Activated B cell treated with CpG ODN at 0.5 μM for 24 hours (primary cell): ENCODE results near the gene MAVS. TPM values are rescaled to one million over a fixed set of nuclear protein-coding genes. Genes with fewer than 3 reads are reported as not detected.

Source experiments
- ATAC-seq: fragments of 200-7000 bp; cut with Tn5 transposase; one replicate; pipeline ENCODE4 v1.10.0; 2021; ENCODE audit warnings: low read depth, mild to moderate bottlenecking, moderate library complexity
- CTCF ChIA-PET: fragments of 350-600 bp; sonication (Branson Sonifier 250); formaldehyde crosslinking; loops from one replicate; lab custom pipeline; 2021; ENCODE audit warnings: antibody characterized with exemption; lab: Charles Lee
- POLR2A ChIA-PET: fragments of 350-600 bp; sonication (Branson Sonifier 250); formaldehyde crosslinking; loops from one replicate; lab custom pipeline; 2021; ENCODE audit warnings: antibody characterized with exemption; lab: Charles Lee
- DNase-seq: peaks from one replicate; pipeline ENCODE4 v3.0.0; 2022
- H3K27ac Mint-ChIP-seq: one replicate; pipeline ENCODE4 v1.8.0; 2020; ENCODE audit warnings: mixed read lengths
- H3K27me3 Mint-ChIP-seq: one replicate; pipeline ENCODE4 v1.8.0; 2021; ENCODE audit warnings: mixed read lengths
- H3K36me3 Mint-ChIP-seq: one replicate; pipeline ENCODE4 v1.8.0; 2021; ENCODE audit warnings: low read depth, mixed read lengths
- H3K4me1 Mint-ChIP-seq: one replicate; pipeline ENCODE4 v1.8.0; 2021; ENCODE audit warnings: mixed read lengths
- H3K4me3 Mint-ChIP-seq: one replicate; pipeline ENCODE4 v1.8.0; 2020; ENCODE audit warnings: mild to moderate bottlenecking, mixed read lengths
- H3K9me3 Mint-ChIP-seq: one replicate; pipeline ENCODE4 v1.8.0; 2020; ENCODE audit warnings: mixed read lengths
- CTCF ChIP-seq: fragments of 200-600 bp; IDR thresholded peaks from one replicate; pipeline ENCODE4 v1.8.0; 2022; ENCODE audit warnings: antibody characterized with exemption, mild to moderate bottlenecking
- intact Hi-C: fragments of 100-400 bp; cut with micrococcal nuclease; formaldehyde crosslinking; loops from one replicate; pipeline ENCODE4 v1.15.1; 2024
- total RNA-seq: library from RNA; stranded (reverse); gene quantifications from 2 replicates; pipeline ENCODE4 v1.2.3, GENCODE V29; 2022

MAVS gene
- total RNA-seq, 1 donor from 2014 or later = 39.7 TPM

GRCh38 chr20:3887876-3888620 lies 41.4 kb downstream of the MAVS start:
- POLR2A ChIA-PET = interaction anchor here (0.6 to 1.5 kb wide), 9 partner anchors 8 to 1926 kb away, joined by 3 to 9 read pairs (median 4); no protein-coding TSS in a partner anchor
- CTCF ChIA-PET = interaction anchor here (1.4 kb wide), 1 partner anchor 197 kb away, joined by 6 read pairs; no protein-coding TSS in a partner anchor
- TF ChIP-seq CTCF = no peak
- peaks cover 47% of the 10 kb centered on the region for H3K4me1 Mint-ChIP-seq
- DNase-seq (no peak), ATAC-seq (no peak)
- intact Hi-C loops = loop anchor here (2.0 to 5.0 kb wide), 2 partner anchors 91 to 151 kb away; partner anchors contain the start of gene CDC25B
- H3K9me3 Mint-ChIP-seq = peaks cover 2% of the 10 kb centered on the region
- H3K36me3 Mint-ChIP-seq = peaks cover 30% of the 10 kb centered on the region
- peak overlapping the region; percentile 88 for H3K27ac Mint-ChIP-seq
- peak overlapping the region; percentile 94 for H3K4me3 Mint-ChIP-seq
- no peaks in the 10 kb centered on the region for H3K27me3 Mint-ChIP-seq

GRCh38 chr20:3888622-3889488 lies 42.2 kb downstream of the MAVS start, which contains the start of gene PANK2:
Gene PANK2, plus strand, starts transcription at chr20:3889387.
- H3K36me3 Mint-ChIP-seq = peaks cover 34% of the 10 kb centered on the region
- intact Hi-C loops = loop anchor here (1.0 to 5.0 kb wide), 6 partner anchors 43 to 196 kb away; partner anchors contain the start of genes AP5S1, CDC25B, MAVS and RNF24
- H3K9me3 Mint-ChIP-seq = peaks cover 2% of the 10 kb centered on the region
- DNase-seq = peak; percentile 92
- no peaks in the 10 kb centered on the region for H3K27me3 Mint-ChIP-seq
- CTCF ChIA-PET = no interaction called here
- H3K27ac Mint-ChIP-seq = peak within 1 kb of the TSS; percentile 92
- POLR2A ChIA-PET = interaction anchor here (0.7 to 1.5 kb wide), 7 partner anchors 9 to 1926 kb away, joined by 3 to 9 read pairs (median 5); no protein-coding TSS in a partner anchor
- peak within 1 kb of the TSS; percentile 97 for H3K4me3 Mint-ChIP-seq
- H3K4me1 Mint-ChIP-seq = peaks cover 53% of the 10 kb centered on the region
- no peak for TF ChIP-seq CTCF
- ATAC-seq = peak; percentile 96

- Mint-ChIP-seq H3K36me3 (peaks cover 35% of the 10 kb centered on the region), H3K9me3 (peaks cover 2% of the 10 kb centered on the region), H3K27ac (peak overlapping the region; percentile 92), H3K27me3 (no peaks in the 10 kb centered on the region), H3K4me1 (peaks cover 56% of the 10 kb centered on the region), H3K4me3 (peak overlapping the region; percentile 97)
- DNase-seq (peak; percentile 35), ATAC-seq (peak; percentile 2)
- intact Hi-C loops = loop anchor here (1.0 to 5.0 kb wide), 7 partner anchors 17 to 196 kb away; partner anchors contain the start of genes AP5S1, CDC25B, MAVS and RNF24
- no peak for TF ChIP-seq CTCF
- ChIA-PET POLR2A (interaction anchor here (0.5 to 2.7 kb wide), 5 partner anchors 12 to 122 kb away, joined by 5 to 13 read pairs (median 7); partner anchors contain the start of genes ADISSP and AP5S1), CTCF (interaction anchor here (0.9 kb wide), 1 partner anchor 183 kb away, joined by 3 read pairs; no protein-coding TSS in a partner anchor)
These were observed 43.1 kb downstream of the MAVS start for GRCh38 chr20:3889489-3890397.

GRCh38 chr20:3890398-3890751 lies 43.7 kb downstream of the MAVS start:
- intact Hi-C loops = loop anchor here (2.0 kb wide), 1 partner anchor 16 kb away; no protein-coding TSS in a partner anchor
- no peak for TF ChIP-seq CTCF
- CTCF ChIA-PET = no interaction called here
- DNase-seq (no peak), ATAC-seq (no peak)
- H3K4me1 Mint-ChIP-seq = peaks cover 59% of the 10 kb centered on the region
- POLR2A ChIA-PET = interaction anchor here (1.0 to 2.7 kb wide), 4 partner anchors 16 to 123 kb away, joined by 5 to 13 read pairs (median 8); partner anchors contain the start of genes ADISSP and AP5S1
- peaks cover 2% of the 10 kb centered on the region for H3K9me3 Mint-ChIP-seq
- peak overlapping the region; percentile 92 for H3K27ac Mint-ChIP-seq
- peak overlapping the region; percentile 97 for H3K4me3 Mint-ChIP-seq
- peaks cover 37% of the 10 kb centered on the region for H3K36me3 Mint-ChIP-seq
- no peaks in the 10 kb centered on the region for H3K27me3 Mint-ChIP-seq
